A549 (cell line): ENCODE measurements around the gene LRRC38. TPM values are rescaled to one million over a fixed set of nuclear protein-coding genes. Genes with fewer than 3 reads are reported as not detected.

ENCODE experiments used
- ATAC-seq, 2 experiments: fragments of 200-7000 bp in 1 of 2; fragments of >200 bp in 1 of 2; cut with Nextera tagmentation in 1 of 2; cut with Tn5 transposase in 1 of 2; 3 replicates each; pipeline versions ENCODE4 v1.8.0 to v1.9.1; 2018 to 2020; ENCODE audit warnings: mild to moderate bottlenecking in 1 of 2, moderate library complexity in 1 of 2
- CTCF ChIA-PET: fragments of 300-600 bp; sonication (Branson Sonifier 250); formaldehyde crosslinking; extraction: SDS; loops from one replicate; lab custom pipeline; 2021; ENCODE audit warnings: antibody characterized with exemption, inconsistent platforms; lab: Yijun Ruan, JAX
- POLR2A ChIA-PET: fragments of 350-600 bp; formaldehyde crosslinking; extraction: SDS; loops from one replicate; lab custom pipeline; 2021; ENCODE audit warnings: antibody characterized with exemption, inconsistent platforms; lab: Yijun Ruan, JAX
- DNase-seq, 2 experiments: peaks; one replicate each; pipeline versions ENCODE4 v3.0.0 to v3.0.0-alpha.2; 2011 to 2016; ENCODE audit warnings: low read depth in 1 of 2, low spot score in 1 of 2
- FAIRE-seq: peaks from 2 replicates; lab custom pipeline; 2011; peaks lifted over from hg19 to GRCh38; lab: Jason Lieb, UNC
- H3K27ac ChIP-seq, 2 experiments: fragments of >200 bp; sonication (Bioruptor Twin); formaldehyde crosslinking; 3 replicates each; pipeline ENCODE4 v1.5.1; 2016 to 2017
- H3K4me1 ChIP-seq: fragments of >200 bp; sonication (Bioruptor Twin); formaldehyde crosslinking; 3 replicates; pipeline ENCODE4 v1.6.1; 2016
- H3K4me2 ChIP-seq: fragments of >200 bp; sonication (Bioruptor Twin); formaldehyde crosslinking; 3 replicates; pipeline ENCODE4 v1.6.1; 2016
- H3K4me3 ChIP-seq: fragments of >200 bp; sonication (Bioruptor Twin); formaldehyde crosslinking; 3 replicates; pipeline ENCODE4 v1.5.1; 2016
- H3K9me3 ChIP-seq: fragments of >200 bp; sonication (Bioruptor Twin); formaldehyde crosslinking; 3 replicates; pipeline ENCODE4 v1.6.1; 2016
- BCL3 ChIP-seq: fragments of >200 bp; sonication (Bioruptor Twin); formaldehyde crosslinking; IDR thresholded peaks from 3 replicates; pipeline ENCODE4 v1.6.1; 2016
- BHLHE40 ChIP-seq: IDR thresholded peaks from 2 replicates; pipeline ENCODE4 v1.6.1; 2012; ENCODE audit warnings: low read depth, low read length, inconsistent platforms
- CEBPB ChIP-seq, 2 experiments: fragments of >200 bp in 1 of 2; sonication (Bioruptor Twin) in 1 of 2; formaldehyde crosslinking in 1 of 2; IDR thresholded peaks; 2 replicates each; pipeline ENCODE4 v1.6.1; 2012 to 2016
- CHD2 ChIP-seq: fragments of 150-350 bp; IDR thresholded peaks from 2 replicates; pipeline ENCODE4 v1.6.1; 2014; ENCODE audit warnings: low read length; ENCODE audit not compliant: partially characterized antibody
- E2F6 ChIP-seq: IDR thresholded peaks from 2 replicates; pipeline ENCODE4 v1.6.1; 2012; ENCODE audit warnings: low read depth, borderline replicate concordance
- EHF ChIP-seq: fragments of 250-450 bp; sonication (Bioruptor Pico); IDR thresholded peaks from 2 replicates; pipeline ENCODE4 v1.5.0; 2020; ENCODE audit warnings: mild to moderate bottlenecking
- FOSB ChIP-seq: fragments of 250-450 bp; sonication (Bioruptor Pico); IDR thresholded peaks from 2 replicates; pipeline ENCODE4 v1.5.0; 2020; ENCODE audit warnings: mild to moderate bottlenecking, moderate library complexity
- FOSL2 ChIP-seq, 2 experiments: fragments of 450-650 bp in 1 of 2; fragments of >200 bp in 1 of 2; sonication (Bioruptor Twin) in 1 of 2; formaldehyde crosslinking; IDR thresholded peaks; 2 replicates each; pipeline versions ENCODE4 v1.5.0 to v1.6.1; 2016 to 2020; ENCODE audit warnings: mild to moderate bottlenecking in 1 of 2, moderate library complexity in 1 of 2
- HDAC2 ChIP-seq: fragments of 200-600 bp; sonication (generic); IDR thresholded peaks from 2 replicates; pipeline ENCODE4 v1.6.1; 2016
- HMGXB4 ChIP-seq: fragments of 250-450 bp; sonication (Bioruptor Pico); IDR thresholded peaks from 2 replicates; pipeline ENCODE4 v1.5.0; 2021; ENCODE audit warnings: mild to moderate bottlenecking, moderate library complexity, borderline replicate concordance
- HOXA7 ChIP-seq: fragments of 250-450 bp; sonication (Bioruptor Pico); IDR thresholded peaks from 2 replicates; pipeline ENCODE4 v1.5.0; 2020; ENCODE audit warnings: mild to moderate bottlenecking, moderate library complexity
- JUN ChIP-seq, 2 experiments: fragments of >200 bp; sonication (Bioruptor Twin); formaldehyde crosslinking; IDR thresholded peaks; 2 replicates in 1 of 2; 3 replicates in 1 of 2; pipeline ENCODE4 v1.6.1; 2016 to 2017
- JUNB ChIP-seq: fragments of >200 bp; sonication (Bioruptor Twin); formaldehyde crosslinking; IDR thresholded peaks from 2 replicates; pipeline ENCODE4 v1.6.1; 2016
- MAFK ChIP-seq: fragments of 450-650 bp; IDR thresholded peaks from 2 replicates; pipeline ENCODE4 v1.6.1; 2014; ENCODE audit not compliant: partially characterized antibody
- MAZ ChIP-seq: fragments of 150-350 bp; IDR thresholded peaks from 2 replicates; pipeline ENCODE4 v1.6.1; 2014; ENCODE audit warnings: antibody characterized with exemption, low read depth, low read length, borderline replicate concordance
- NFE2L2 ChIP-seq: fragments of 150-350 bp; conservative IDR thresholded peaks from 2 replicates; pipeline ENCODE4 v1.6.1; 2014; ENCODE audit warnings: low read length
- NR3C1 ChIP-seq: fragments of >200 bp; sonication (Bioruptor Twin); formaldehyde crosslinking; IDR thresholded peaks from 3 replicates; pipeline ENCODE4 v1.6.1; 2017
- POLR2A ChIP-seq: IDR thresholded peaks from 2 replicates; pipeline ENCODE4 v1.6.1; 2012; ENCODE audit warnings: mild to moderate bottlenecking, low read length
- POLR2AphosphoS2 ChIP-seq: conservative IDR thresholded peaks from 2 replicates; pipeline ENCODE4 v1.6.1; 2012; ENCODE audit warnings: low read length, improper control_type of control experiment, inconsistent platforms
- RAD21 ChIP-seq, 2 experiments: fragments of >200 bp in 1 of 2; sonication (Bioruptor Twin) in 1 of 2; formaldehyde crosslinking in 1 of 2; IDR thresholded peaks in 1 of 2; conservative IDR thresholded peaks in 1 of 2; 2 replicates in 1 of 2; 3 replicates in 1 of 2; pipeline ENCODE4 v1.6.1; 2012 to 2018; ENCODE audit warnings: inconsistent platforms in 1 of 2
- SREBF2 ChIP-seq: fragments of 450-650 bp; IDR thresholded peaks from 2 replicates; pipeline ENCODE4 v1.6.1; 2014; ENCODE audit warnings: mild to moderate bottlenecking, moderate library complexity
- ZSCAN20 ChIP-seq: fragments of 250-450 bp; sonication (Bioruptor Pico); IDR thresholded peaks from 2 replicates; pipeline ENCODE4 v1.8.0; 2022; ENCODE audit warnings: mild to moderate bottlenecking, moderate library complexity
- WGBS: methylation state at CpG from one replicate; pipeline ENCODE4 v1.1.6; 2017; ENCODE audit errors: missing lambda C conversion rate; 5-methylcytosine and 5-hydroxymethylcytosine counted together
- polyA plus RNA-seq, 4 experiments: library from polyadenylated mRNA; depleted of rRNA in 3 of 4; stranded (reverse); fragments of >200 nt; fragmentation: RNase III in 1 of 4; extraction: RNeasy Plus Mini Kit Qiagen cat#74134 plus additional on column Dnase treatment in 1 of 4; gene quantifications; 2 replicates in 3 of 4; 3 replicates in 1 of 4; pipeline ENCODE4 v1.2.3, GENCODE V29; 2011 to 2017

LRRC38 gene
- polyA plus RNA-seq, 2 of the 4 experiments (the other 2 are of a cell fraction): not detected

- TF ChIP-seq ZSCAN20 (CRISPR knock-in tag) (no peak), HMGXB4 (CRISPR knock-in tag) (no peak), E2F6 (no peak), MAZ (no peak), CEBPB (IDR thresholded peaks at IDR 0.05) (no peak), FOSL2 (IDR thresholded peaks at IDR 0.05) (no peak), FOSL2 (CRISPR knock-in tag; IDR thresholded peaks at IDR 0.05) (no peak)
- CTCF ChIA-PET: no interaction called here
- FAIRE-seq (no peak), DNase-seq (no peak), ATAC-seq (no peak)
- POLR2A ChIA-PET: no interaction called here
- Histone ChIP-seq H3K4me3 (no peak overlapping the region), H3K9me3 (no peaks in the 10 kb centered on the region), H3K4me1 (no peaks in the 10 kb centered on the region), H3K27ac (no peak overlapping the region), H3K4me2 (no peak overlapping the region)
- WGBS: 31% methylated on average over 7 of the region's 8 CpGs
These were observed 27.1 kb upstream of the LRRC38 start for GRCh38 chr1:13540866-13541265.

GRCh38 chr1:13539683-13540082 lies 25.9 kb upstream of the LRRC38 start:
- H3K27ac ChIP-seq: no peak overlapping the region
- CTCF ChIA-PET: no interaction called here
- ATAC-seq (no peak), FAIRE-seq (no peak), DNase-seq (no peak)
- no peak overlapping the region for H3K4me3 ChIP-seq
- H3K4me2 ChIP-seq: no peak overlapping the region
- TF ChIP-seq NFE2L2 (no peak), HDAC2 (no peak), RAD21 (conservative IDR thresholded peaks at IDR 0.05 in 1 of 2, IDR thresholded peaks at IDR 0.05 in 1 of 2) (no peak), BHLHE40 (no peak), BCL3 (no peak), HOXA7 (CRISPR knock-in tag) (no peak), ZSCAN20 (CRISPR knock-in tag) (no peak), NR3C1 (no peak), MAFK (no peak), SREBF2 (no peak), POLR2AphosphoS2 (no peak)
- no peaks in the 10 kb centered on the region for H3K4me1 ChIP-seq
- POLR2A ChIA-PET: no interaction called here
- H3K9me3 ChIP-seq: no peaks in the 10 kb centered on the region
- WGBS: 88% methylated on average over 1 of the region's 2 CpGs

- H3K4me2 ChIP-seq: no peak overlapping the region
- ATAC-seq: no peak
- no peaks in the 10 kb centered on the region for H3K4me1 ChIP-seq
- POLR2A ChIA-PET: no interaction called here
- CTCF ChIA-PET: no interaction called here
- TF ChIP-seq EHF (CRISPR knock-in tag): no peak
- TF ChIP-seq JUN (IDR thresholded peaks at IDR 0.05): no peak
- no peak for TF ChIP-seq CHD2
- TF ChIP-seq JUNB: no peak
- no peak for TF ChIP-seq FOSB (CRISPR knock-in tag)
- TF ChIP-seq POLR2A: no peak
- no peak for TF ChIP-seq MAZ
- no peak overlapping the region for H3K27ac ChIP-seq
- WGBS: 25% methylated on average over 2 of the region's 2 CpGs
- no peak overlapping the region for H3K4me3 ChIP-seq
- no peak for FAIRE-seq
- no peaks in the 10 kb centered on the region for H3K9me3 ChIP-seq
- DNase-seq: no peak
These were observed 25.0 kb upstream of the LRRC38 start for GRCh38 chr1:13538832-13539231.
